GM13976 (cell line): ENCODE results near the gene CYLD.

Experiments
- DNase-seq: peaks from one replicate; pipeline ENCODE4 v3.0.0; 2012; ENCODE audit warnings: low spot score
- in situ Hi-C: fragments of 300-500 bp; cut with MboI; formaldehyde crosslinking; loops from one replicate; pipeline ENCODE4 v1.12.0; 2022; ENCODE audit warnings: low sequenced_read_pairs, mixed read lengths, inconsistent platforms; ENCODE audit not compliant: unreplicated experiment
- TF ChIP-seq, protein P1 (sequence below): IDR thresholded peaks from 2 replicates; pipeline ENCODE4 v1.5.1; 2012; ENCODE audit warnings: borderline replicate concordance, mild to moderate bottlenecking; ENCODE audit not compliant: insufficient read depth; ENCODE audit errors: extremely low read depth, missing control alignments, control extremely low read depth

Gene CYLD

GRCh38 chr16:50796829-50797228 is 54.9 kb downstream of the CYLD start:
- no peak for DNase-seq
- in situ Hi-C loops: loop anchor here (5.0 kb wide), 1 partner anchor 130 kb away; no protein-coding TSS in a partner anchor
- TF ChIP-seq, protein P1, sequence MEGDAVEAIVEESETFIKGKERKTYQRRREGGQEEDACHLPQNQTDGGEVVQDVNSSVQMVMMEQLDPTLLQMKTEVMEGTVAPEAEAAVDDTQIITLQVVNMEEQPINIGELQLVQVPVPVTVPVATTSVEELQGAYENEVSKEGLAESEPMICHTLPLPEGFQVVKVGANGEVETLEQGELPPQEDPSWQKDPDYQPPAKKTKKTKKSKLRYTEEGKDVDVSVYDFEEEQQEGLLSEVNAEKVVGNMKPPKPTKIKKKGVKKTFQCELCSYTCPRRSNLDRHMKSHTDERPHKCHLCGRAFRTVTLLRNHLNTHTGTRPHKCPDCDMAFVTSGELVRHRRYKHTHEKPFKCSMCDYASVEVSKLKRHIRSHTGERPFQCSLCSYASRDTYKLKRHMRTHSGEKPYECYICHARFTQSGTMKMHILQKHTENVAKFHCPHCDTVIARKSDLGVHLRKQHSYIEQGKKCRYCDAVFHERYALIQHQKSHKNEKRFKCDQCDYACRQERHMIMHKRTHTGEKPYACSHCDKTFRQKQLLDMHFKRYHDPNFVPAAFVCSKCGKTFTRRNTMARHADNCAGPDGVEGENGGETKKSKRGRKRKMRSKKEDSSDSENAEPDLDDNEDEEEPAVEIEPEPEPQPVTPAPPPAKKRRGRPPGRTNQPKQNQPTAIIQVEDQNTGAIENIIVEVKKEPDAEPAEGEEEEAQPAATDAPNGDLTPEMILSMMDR: no peak

DNA sequence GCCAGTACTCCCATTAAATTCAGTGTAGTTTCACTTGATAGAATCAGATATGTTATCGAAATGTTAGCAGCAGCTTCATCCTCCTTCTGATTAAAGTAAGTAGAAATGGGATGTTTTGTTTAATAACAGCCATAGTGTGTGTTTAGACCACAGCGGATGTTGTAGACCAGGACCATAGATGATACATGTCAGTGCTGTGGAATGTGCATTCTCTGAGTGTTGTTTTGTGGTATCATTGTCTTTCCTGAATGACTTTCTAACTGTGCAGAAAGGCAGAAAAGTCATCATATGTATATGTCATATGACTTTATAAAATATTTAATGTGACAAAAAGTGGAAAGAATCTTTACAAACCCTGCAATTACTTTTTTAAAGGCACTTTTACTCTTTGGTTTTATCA is 55.6 kb downstream of the CYLD start:
- in situ Hi-C loops: loop anchor here (5.0 kb wide), 1 partner anchor 130 kb away; no protein-coding TSS in a partner anchor

DNA sequence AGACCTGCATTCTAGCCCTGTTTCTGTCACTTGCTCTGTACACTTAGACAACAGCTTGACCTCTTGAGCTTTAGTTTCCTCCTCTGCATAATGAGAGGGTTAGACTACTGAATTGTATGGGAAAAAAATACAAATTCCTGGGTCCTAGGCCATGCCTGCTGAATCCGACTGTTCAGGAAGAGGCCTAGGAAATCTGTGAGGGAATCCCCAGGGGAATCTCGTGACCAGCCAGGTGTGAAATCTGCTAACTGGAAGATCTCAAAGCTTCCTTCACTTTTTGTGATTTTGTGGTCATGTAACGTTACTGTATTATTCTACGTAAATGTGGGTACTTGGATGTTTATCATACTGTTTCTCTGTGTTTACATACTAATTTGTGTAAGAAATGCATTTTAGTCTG is 58.2 kb downstream of the CYLD start:
- no peak for DNase-seq
- TF ChIP-seq, protein P1: no peak
- in situ Hi-C loops: loop anchor here (25.0 kb wide), 2 partner anchors 413 to 788 kb away; no protein-coding TSS in a partner anchor

More for the DNA sequence above, 55.6 kb downstream of the CYLD start:
- no peak for DNase-seq
- TF ChIP-seq, protein P1: no peak

DNA sequence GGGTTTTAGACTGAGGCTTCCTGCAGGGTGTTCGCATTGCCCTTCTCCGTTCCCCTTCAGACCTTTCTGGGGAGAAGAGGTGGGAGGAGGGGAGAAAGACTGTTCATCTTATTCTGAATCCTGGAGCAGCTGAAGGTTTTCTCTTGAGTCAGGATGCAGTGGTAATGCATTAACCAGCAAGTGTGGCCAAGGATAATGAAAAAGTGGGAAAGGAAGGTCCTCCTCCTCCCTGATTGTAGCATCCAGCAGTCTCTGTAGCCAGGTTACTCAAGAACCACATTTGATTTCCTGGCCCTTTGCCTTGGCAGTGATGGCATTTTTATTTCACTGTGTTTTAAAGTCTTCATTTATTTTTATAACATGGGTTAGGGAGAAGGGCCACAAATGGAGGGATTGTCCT is 59.1 kb downstream of the CYLD start:
- in situ Hi-C loops: loop anchor here (25.0 kb wide), 2 partner anchors 414 to 789 kb away; no protein-coding TSS in a partner anchor
- TF ChIP-seq, protein P1: no peak
- no peak for DNase-seq

GRCh38 chr16:50802000-50802399 is 60.1 kb downstream of the CYLD start:
- no peak for DNase-seq
- TF ChIP-seq, protein P1: no peak
- in situ Hi-C loops: loop anchor here (25.0 kb wide), 2 partner anchors 415 to 790 kb away; no protein-coding TSS in a partner anchor

- DNase-seq: no peak
- TF ChIP-seq, protein P1: no peak
- in situ Hi-C loops: loop anchor here (25.0 kb wide), 2 partner anchors 416 to 791 kb away; no protein-coding TSS in a partner anchor
Measured at GRCh38 chr16:50802961-50803360, 61.1 kb downstream of the CYLD start.
